PC-9 (cell line): Measurements from ENCODE around the gene G2E3. TPM values are rescaled to one million over a fixed set of nuclear protein-coding genes. Genes with fewer than 3 reads are reported as not detected.

Experiments
- BruUV-seq: library from RNA; stranded (reverse); fragments of 400-500 nt; replicated peaks from 2 replicates; lab custom pipeline; 2021; lab: Mats Ljungman, UMichigan
- CTCF ChIA-PET: fragments of 300-600 bp; sonication (Branson Sonifier 250); formaldehyde crosslinking; loops from one replicate; lab custom pipeline; 2022; ENCODE audit warnings: antibody characterized with exemption; lab: Charles Lee
- POLR2A ChIA-PET: fragments of 300-600 bp; sonication (Branson Sonifier 250); formaldehyde crosslinking; loops from one replicate; lab custom pipeline; 2022; ENCODE audit warnings: antibody characterized with exemption; ENCODE audit not compliant: unreplicated experiment; lab: Charles Lee
- DNase-seq, 2 experiments: peaks; one replicate each; pipeline versions ENCODE4 v3.0.0 to v3.0.0-alpha.2; 2015 to 2022; ENCODE audit warnings: mixed read lengths in 1 of 2
- H2AFZ ChIP-seq: fragments of 200-600 bp; sonication (generic); 2 replicates; pipeline ENCODE4 v1.8.1; 2017; ENCODE audit warnings: antibody characterized with exemption
- H3F3A ChIP-seq: fragments of 200-600 bp; sonication (generic); 2 replicates; pipeline ENCODE4 v1.8.1; 2017; ENCODE audit warnings: antibody characterized with exemption, mild to moderate bottlenecking, low read depth; ENCODE audit not compliant: insufficient read depth
- H3K27ac ChIP-seq: fragments of 200-600 bp; sonication (generic); 2 replicates; pipeline ENCODE4 v1.6.1; 2016; ENCODE audit warnings: mixed run types
- H3K27me3 ChIP-seq: fragments of 200-600 bp; sonication (generic); 2 replicates; pipeline ENCODE4 v1.6.1; 2016; ENCODE audit warnings: low read depth, mixed run types; ENCODE audit not compliant: insufficient read depth
- H3K36me3 ChIP-seq: fragments of 200-600 bp; sonication (generic); 2 replicates; pipeline ENCODE4 v1.6.1; 2016; ENCODE audit warnings: low read depth, mixed run types
- H3K4me1 ChIP-seq: fragments of 200-600 bp; sonication (generic); replicated peaks from 2 replicates; pipeline ENCODE4 v1.6.1; 2016; ENCODE audit warnings: mixed run types; ENCODE audit not compliant: insufficient read depth
- H3K4me2 ChIP-seq: fragments of 200-600 bp; sonication (generic); 2 replicates; pipeline ENCODE4 v1.6.1; 2017; ENCODE audit warnings: mixed run types
- H3K4me3 ChIP-seq: fragments of 200-600 bp; sonication (generic); 2 replicates; pipeline ENCODE4 v1.6.1; 2016; ENCODE audit warnings: mixed run types
- H3K79me2 ChIP-seq: fragments of 200-600 bp; sonication (generic); 2 replicates; pipeline ENCODE4 v1.6.1; 2017; ENCODE audit warnings: low read depth, mixed run types
- H3K9me2 ChIP-seq: fragments of 200-600 bp; sonication (generic); 2 replicates; pipeline ENCODE4 v1.8.1; 2017; ENCODE audit warnings: mild to moderate bottlenecking; ENCODE audit not compliant: insufficient read depth
- H3K9me3 ChIP-seq: fragments of 200-600 bp; sonication (generic); 2 replicates; pipeline ENCODE4 v1.8.1; 2016; ENCODE audit warnings: low read depth; ENCODE audit not compliant: insufficient read depth
- H4K20me1 ChIP-seq: fragments of 200-600 bp; sonication (generic); 2 replicates; pipeline ENCODE4 v1.8.1; 2017; ENCODE audit not compliant: insufficient read depth
- CTCF ChIP-seq: fragments of 200-600 bp; sonication (generic); conservative IDR thresholded peaks from 2 replicates; pipeline ENCODE4 v1.6.1; 2017; ENCODE audit warnings: mixed run types, antibody characterized with exemption, mild to moderate bottlenecking, moderate library complexity
- EZH2 ChIP-seq: fragments of 200-600 bp; sonication (generic); IDR thresholded peaks from 2 replicates; pipeline ENCODE4 v1.8.0; 2017; ENCODE audit warnings: antibody characterized with exemption, low read depth
- intact Hi-C: fragments of 100-400 bp; cut with micrococcal nuclease; formaldehyde crosslinking; loops from one replicate; pipeline ENCODE4 v1.10.0; 2022; ENCODE audit not compliant: unreplicated experiment
- total RNA-seq: library from RNA; stranded (reverse); gene quantifications from 2 replicates; pipeline ENCODE4 v1.2.3, GENCODE V29; 2021

G2E3 gene
- total RNA-seq, 1 experiment from 2014 or later: 28.0 TPM

- peaks cover 95% of the 10 kb centered on the region for H3K79me2 ChIP-seq
- H3K4me3 ChIP-seq: no peak overlapping the region
- no peaks in the 10 kb centered on the region for H3K27me3 ChIP-seq
- no peaks in the 10 kb centered on the region for H3F3A ChIP-seq
- BruUV-seq: no TSS peak
- no peak overlapping the region for H3K4me2 ChIP-seq
- no peak overlapping the region for H3K27ac ChIP-seq
- no peaks in the 10 kb centered on the region for H3K36me3 ChIP-seq
- CTCF ChIA-PET: no interaction called here
- H3K9me2 ChIP-seq: no peaks in the 10 kb centered on the region
- no peaks in the 10 kb centered on the region for H4K20me1 ChIP-seq
- intact Hi-C loops: no loop called here
- no peak for DNase-seq
- H2AFZ ChIP-seq: no peak overlapping the region
- TF ChIP-seq EZH2 (no peak), CTCF (no peak)
- POLR2A ChIA-PET: no interaction called here
- no peaks in the 10 kb centered on the region for H3K9me3 ChIP-seq
- no peaks in the 10 kb centered on the region for H3K4me1 ChIP-seq
These were observed 21.8 kb downstream of the G2E3 start for GRCh38 chr14:30580616-30581282.

- Histone ChIP-seq H3K4me2 (no peak overlapping the region), H2AFZ (no peak overlapping the region), H3K36me3 (no peaks in the 10 kb centered on the region), H3K9me3 (no peaks in the 10 kb centered on the region), H3K4me1 (no peaks in the 10 kb centered on the region), H3K79me2 (peaks cover 95% of the 10 kb centered on the region), H3K27me3 (no peaks in the 10 kb centered on the region), H3F3A (no peaks in the 10 kb centered on the region), H3K9me2 (no peaks in the 10 kb centered on the region), H3K27ac (no peak overlapping the region), H4K20me1 (no peaks in the 10 kb centered on the region), H3K4me3 (no peak overlapping the region)
- intact Hi-C loops: no loop called here
- POLR2A ChIA-PET: no interaction called here
- no TSS peak for BruUV-seq
- CTCF ChIA-PET: no interaction called here
- no peak for DNase-seq
- no peak for TF ChIP-seq CTCF
- TF ChIP-seq EZH2: no peak
These were observed 22.3 kb downstream of the G2E3 start for GRCh38 chr14:30581283-30581625.

GRCh38 chr14:30582376-30582775 lies 23.4 kb downstream of the G2E3 start:
- Histone ChIP-seq H3K79me2 (peaks cover 92% of the 10 kb centered on the region), H2AFZ (no peak overlapping the region), H3K36me3 (no peaks in the 10 kb centered on the region), H3K4me2 (no peak overlapping the region), H3K9me2 (no peaks in the 10 kb centered on the region), H4K20me1 (no peaks in the 10 kb centered on the region), H3K27ac (no peak overlapping the region), H3K4me1 (no peaks in the 10 kb centered on the region), H3K4me3 (no peak overlapping the region), H3K27me3 (no peaks in the 10 kb centered on the region), H3F3A (no peaks in the 10 kb centered on the region), H3K9me3 (no peaks in the 10 kb centered on the region)
- DNase-seq: no peak
- TF ChIP-seq CTCF (no peak), EZH2 (no peak)
- intact Hi-C loops: no loop called here
- ChIA-PET CTCF (no interaction called here), POLR2A (no interaction called here)
- BruUV-seq: no TSS peak
